OCI-LY1 (cell line): ENCODE results near the gene PTGR1.

Experiments used
- EZH2 ChIP-seq: fragments of 200-600 bp; sonication (generic), shearing (Covaris generic); IDR thresholded peaks from 2 replicates; pipeline ENCODE4 v1.8.0; 2017; ENCODE audit warnings: borderline replicate concordance, mixed run types, mild to moderate bottlenecking, antibody characterized with exemption, low read length, moderate library complexity, mixed read lengths
- TF ChIP-seq, protein P1 (sequence below): fragments of 200-600 bp; sonication (generic), shearing (Covaris generic); IDR thresholded peaks from 2 replicates; pipeline ENCODE4 v1.5.1; 2017; ENCODE audit warnings: mild to moderate bottlenecking, antibody characterized with exemption, low read length, moderate library complexity, mixed read lengths

DNA sequence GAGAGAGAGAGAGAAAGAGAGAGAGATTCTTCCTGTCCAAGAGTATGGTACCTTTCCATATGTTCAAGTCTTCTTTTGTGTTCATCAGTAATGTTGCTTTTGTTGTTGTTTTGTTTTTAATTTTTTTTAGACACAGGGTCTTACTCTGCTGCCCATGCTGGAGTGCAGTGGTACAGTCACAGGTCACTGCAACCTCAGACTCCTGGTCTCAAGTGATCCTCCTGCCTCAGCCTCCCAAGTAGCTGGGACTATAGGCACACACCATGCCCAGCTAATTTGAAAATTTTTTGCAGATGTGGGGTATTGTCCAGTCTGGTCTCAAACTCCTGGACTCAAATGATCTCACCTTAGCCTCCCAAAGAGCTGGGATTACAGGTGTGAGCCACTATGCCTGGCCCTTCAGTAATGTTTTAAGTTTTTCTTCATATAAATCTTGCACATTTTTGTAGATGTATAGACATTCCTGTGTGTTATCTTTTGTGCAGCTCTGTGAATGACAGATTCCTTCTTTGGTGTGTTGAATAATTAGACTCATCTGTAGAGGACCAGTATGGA lies 38.2 kb downstream of the PTGR1 start:
- TF ChIP-seq, protein P1, sequence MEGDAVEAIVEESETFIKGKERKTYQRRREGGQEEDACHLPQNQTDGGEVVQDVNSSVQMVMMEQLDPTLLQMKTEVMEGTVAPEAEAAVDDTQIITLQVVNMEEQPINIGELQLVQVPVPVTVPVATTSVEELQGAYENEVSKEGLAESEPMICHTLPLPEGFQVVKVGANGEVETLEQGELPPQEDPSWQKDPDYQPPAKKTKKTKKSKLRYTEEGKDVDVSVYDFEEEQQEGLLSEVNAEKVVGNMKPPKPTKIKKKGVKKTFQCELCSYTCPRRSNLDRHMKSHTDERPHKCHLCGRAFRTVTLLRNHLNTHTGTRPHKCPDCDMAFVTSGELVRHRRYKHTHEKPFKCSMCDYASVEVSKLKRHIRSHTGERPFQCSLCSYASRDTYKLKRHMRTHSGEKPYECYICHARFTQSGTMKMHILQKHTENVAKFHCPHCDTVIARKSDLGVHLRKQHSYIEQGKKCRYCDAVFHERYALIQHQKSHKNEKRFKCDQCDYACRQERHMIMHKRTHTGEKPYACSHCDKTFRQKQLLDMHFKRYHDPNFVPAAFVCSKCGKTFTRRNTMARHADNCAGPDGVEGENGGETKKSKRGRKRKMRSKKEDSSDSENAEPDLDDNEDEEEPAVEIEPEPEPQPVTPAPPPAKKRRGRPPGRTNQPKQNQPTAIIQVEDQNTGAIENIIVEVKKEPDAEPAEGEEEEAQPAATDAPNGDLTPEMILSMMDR = no peak
- no peak for TF ChIP-seq EZH2
